Spleen (tissue), 11 donors: ENCODE data around the gene HSD17B14. TPM values are rescaled to one million over a fixed set of nuclear protein-coding genes. Genes with fewer than 3 reads are reported as not detected.

Experiments
- DNase-seq: peaks from one replicate; pipeline ENCODE4 v3.0.0-alpha.2; 2020
- H3K27ac ChIP-seq, 8 donors: fragments of 200-600 bp; sonication (generic) in 7 of 8; 1 replicate in 4 of 8; 2 replicates in 4 of 8; pipeline versions ENCODE4 v1.5.0 to v1.8.0; 2016 to 2021; ENCODE audit warnings: inconsistent platforms in 4 of 8, mild to moderate bottlenecking in 4 of 8, moderate library complexity in 1 of 8
- H3K27me3 ChIP-seq, 7 donors: fragments of 200-600 bp; sonication (generic) in 6 of 7; replicated peaks in 1 of 7; 1 replicate in 4 of 7; 2 replicates in 3 of 7; pipeline versions ENCODE4 v1.5.0 to v1.8.0; 2016 to 2021; ENCODE audit warnings: inconsistent platforms in 3 of 7, mild to moderate bottlenecking in 1 of 7
- H3K36me3 ChIP-seq, 6 donors: fragments of 200-600 bp; sonication (generic) in 5 of 6; 1 replicate in 4 of 6; 2 replicates in 2 of 6; pipeline versions ENCODE4 v1.5.0 to v1.8.0; 2016 to 2021; ENCODE audit warnings: inconsistent platforms in 2 of 6
- H3K4me1 ChIP-seq, 6 donors: fragments of 200-600 bp; sonication (generic) in 5 of 6; 1 replicate in 3 of 6; 2 replicates in 3 of 6; pipeline versions ENCODE4 v1.5.0 to v1.8.0; 2016 to 2021; ENCODE audit warnings: inconsistent platforms in 3 of 6
- H3K4me3 ChIP-seq, 8 donors: fragments of 200-600 bp; sonication (generic) in 7 of 8; 1 replicate in 4 of 8; 2 replicates in 4 of 8; pipeline versions ENCODE4 v1.5.0 to v1.8.0; 2016 to 2021; ENCODE audit warnings: inconsistent platforms in 4 of 8, mild to moderate bottlenecking in 4 of 8, moderate library complexity in 2 of 8
- H3K9me3 ChIP-seq, 8 donors: fragments of 200-600 bp; sonication (generic) in 7 of 8; 1 replicate in 4 of 8; 2 replicates in 4 of 8; pipeline versions ENCODE4 v1.5.0 to v1.8.0; 2016 to 2021; ENCODE audit warnings: inconsistent platforms in 4 of 8
- CTCF ChIP-seq, 11 experiments: fragments of 200-600 bp in 7 of 11; fragments of 450-650 bp in 4 of 11; sonication (generic) in 4 of 11; IDR thresholded peaks in 8 of 11; conservative IDR thresholded peaks in 3 of 11; 1 replicate in 7 of 11; 2 replicates in 4 of 11; pipeline versions ENCODE4 v1.4.0 to v1.8.0; 2016 to 2021; ENCODE audit warnings: antibody characterized with exemption in 11 of 11, inconsistent platforms in 4 of 11, mild to moderate bottlenecking in 1 of 11
- POLR2A ChIP-seq, 3 donors: fragments of 450-650 bp; IDR thresholded peaks; one replicate each; pipeline ENCODE4 v1.5.1; 2017; ENCODE audit warnings: antibody characterized with exemption in 3 of 3, mild to moderate bottlenecking in 1 of 3
- POLR2AphosphoS5 ChIP-seq, 3 donors: sonication (generic); formaldehyde crosslinking; IDR thresholded peaks; one replicate each; pipeline ENCODE4 v1.5.1; 2017; ENCODE audit warnings: antibody characterized with exemption in 3 of 3
- WGBS, 5 donors: extraction: QIAGEN DNeasy Blood & Tissue Kit in 3 of 5; methylation state at CpG; one replicate each; pipeline versions ENCODE4 v1.1.5 to v1.1.7; 2013 to 2018; 5-methylcytosine and 5-hydroxymethylcytosine counted together
- intact Hi-C: fragments of 100-400 bp; cut with DNase I; formaldehyde crosslinking; loops from one replicate; pipeline ENCODE4 v1.15.0; 2023; ENCODE audit warnings: low total_unique reads
- polyA plus RNA-seq, 3 donors: library from polyadenylated mRNA; stranded (reverse); fragments of 200-250 nt; gene quantifications; one replicate each; pipeline ENCODE4 v1.2.1, GENCODE V29; 2013
- total RNA-seq, 7 donors: library from RNA; depleted of rRNA in 3 of 7; stranded (reverse); fragments of >200 nt in 3 of 7; fragmentation: NEBNext Ultra II Directional in 4 of 7; extraction: Animal tissue kit (Norgen Biotek cat#: 25700) in 4 of 7; gene quantifications; one replicate each; pipeline versions ENCODE4 v1.1.0 to v1.2.1, GENCODE V29; 2016 to 2021
- donor health status: healthy with polysubstance abuse.
- donor health status: DM: no; HTN: no; CAD: no; lungs with moderate emphysema.
- donor health status: DM: no; HTN: no; CAD: no.
- donor health status: Bipolar disorder and iron deficiency.
- donor health status: healthy.
- donor health status: DM: no; HTN: no; CAD: no.
- donor health status: DM: yes; HTN: yes; CAD: no.

Gene HSD17B14
- total and polyA plus RNA-seq, 10 donors = 2.4 to 16.5 (median 10.6) TPM

GRCh38 chr19:48805452-48805851, 30.8 kb downstream of the HSD17B14 start:
- WGBS, 5 donors = 90 to 98% (median 93%) methylated on average over 14 to 15 of the region's 15 CpGs
- Histone ChIP-seq H3K4me1 (peaks cover 6 to 15% (median 11%) of the 10 kb centered on the region in 6 donors), H3K9me3 (no peaks in the 10 kb centered on the region), H3K36me3 (peaks cover 0 to 13% (median 0%) of the 10 kb centered on the region in 6 donors), H3K4me3 (no peak overlapping the region), H3K27me3 (no peaks in the 10 kb centered on the region), H3K27ac (no peak overlapping the region)
- no peak for DNase-seq
- intact Hi-C loops = no loop called here
- no peak for TF ChIP-seq POLR2AphosphoS5 (IDR thresholded peaks at IDR 0.05)
- TF ChIP-seq CTCF (IDR thresholded peaks at IDR 0.05 in 8 of 11, conservative IDR thresholded peaks at IDR 0.05 in 3 of 11) = no peak
- TF ChIP-seq POLR2A (IDR thresholded peaks at IDR 0.05) = no peak

- Histone ChIP-seq H3K4me3 (no peak overlapping the region), H3K36me3 (peaks cover 0 to 18% (median 0%) of the 10 kb centered on the region in 6 donors), H3K4me1 (peaks cover 0 to 6% (median 1%) of the 10 kb centered on the region in 6 donors), H3K27ac (no peak overlapping the region), H3K27me3 (no peaks in the 10 kb centered on the region), H3K9me3 (no peaks in the 10 kb centered on the region)
- intact Hi-C loops = no loop called here
- no peak for TF ChIP-seq POLR2A (IDR thresholded peaks at IDR 0.05)
- no peak for TF ChIP-seq POLR2AphosphoS5 (IDR thresholded peaks at IDR 0.05)
- TF ChIP-seq CTCF (IDR thresholded peaks at IDR 0.05 in 8 of 11, conservative IDR thresholded peaks at IDR 0.05 in 3 of 11) = no peak
- DNase-seq = no peak
- 81 to 93% (median 90%) methylated on average over 8 of the region's 8 CpGs for WGBS, 5 donors
Observed at GRCh38 chr19:48804496-48804895, 31.8 kb downstream of the HSD17B14 start.

- no peaks in the 10 kb centered on the region for H3K4me1 ChIP-seq
- intact Hi-C loops = no loop called here
- WGBS, 5 donors = 88 to 100% (median 95%) methylated on average over 2 of the region's 2 CpGs
- no peak overlapping the region for H3K27ac ChIP-seq
- H3K36me3 ChIP-seq = peaks cover 0 to 18% (median 0%) of the 10 kb centered on the region in 6 donors
- no peak overlapping the region for H3K4me3 ChIP-seq
- TF ChIP-seq CTCF (IDR thresholded peaks at IDR 0.05 in 8 of 11, conservative IDR thresholded peaks at IDR 0.05 in 3 of 11) (no peak), POLR2AphosphoS5 (IDR thresholded peaks at IDR 0.05) (no peak), POLR2A (IDR thresholded peaks at IDR 0.05) (no peak)
- no peaks in the 10 kb centered on the region for H3K9me3 ChIP-seq
- no peaks in the 10 kb centered on the region for H3K27me3 ChIP-seq
- no peak for DNase-seq
Observed at GRCh38 chr19:48802623-48803022, 33.7 kb downstream of the HSD17B14 start.

GRCh38 chr19:48799358-48800300, 36.7 kb downstream of the HSD17B14 start:
- intact Hi-C loops = no loop called here
- 92 to 94% (median 93%) methylated on average over 26 to 44 of the region's 44 CpGs for WGBS, 5 donors
- no peaks in the 10 kb centered on the region for H3K27me3 ChIP-seq
- H3K27ac ChIP-seq = no peak overlapping the region
- no peak for DNase-seq
- no peak overlapping the region for H3K4me3 ChIP-seq
- peaks cover 0 to 11% (median 0%) of the 10 kb centered on the region in 6 donors for H3K36me3 ChIP-seq
- peaks cover 0 to 13% (median 9%) of the 10 kb centered on the region in 6 donors for H3K4me1 ChIP-seq
- TF ChIP-seq POLR2AphosphoS5 (IDR thresholded peaks at IDR 0.05) (peak in 1 of 3 donors; percentile 5), POLR2A (IDR thresholded peaks at IDR 0.05) (no peak)
- no peaks in the 10 kb centered on the region for H3K9me3 ChIP-seq
